GM18870 (cell line): ENCODE results near the gene RGS13.
"Not testable (repeated sequence)": the region's sequence is repeated elsewhere in the genome, so short reads cannot be mapped to it uniquely, and the experiment has no call there.

Experiments used
- ATAC-seq: cut with Tn5 transposase; IDR thresholded peaks from one replicate; pipeline ENCODE4 v1.9.1; 2021; ENCODE audit warnings: moderate library complexity; ENCODE audit not compliant: unreplicated experiment

RGS13 gene

DNA sequence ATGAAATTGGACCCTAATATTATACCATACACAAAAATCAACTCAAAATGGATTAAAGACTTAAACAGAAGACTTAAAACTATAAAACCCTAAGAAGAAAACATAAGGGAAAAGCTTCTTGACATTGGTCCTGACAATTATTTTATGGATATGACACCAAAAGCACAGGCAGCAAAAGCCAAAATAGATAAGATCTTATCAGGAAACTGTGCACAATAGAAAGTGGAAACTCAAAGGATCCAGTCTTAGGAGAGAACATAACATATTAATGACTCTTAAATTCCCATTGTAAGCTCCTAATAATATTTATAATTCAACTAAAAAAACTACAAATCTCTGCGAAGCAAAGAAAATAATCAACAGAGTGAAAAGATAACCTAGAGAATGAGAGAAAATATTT is 39.8 kb downstream of the RGS13 start:
- ATAC-seq: no peak

DNA sequence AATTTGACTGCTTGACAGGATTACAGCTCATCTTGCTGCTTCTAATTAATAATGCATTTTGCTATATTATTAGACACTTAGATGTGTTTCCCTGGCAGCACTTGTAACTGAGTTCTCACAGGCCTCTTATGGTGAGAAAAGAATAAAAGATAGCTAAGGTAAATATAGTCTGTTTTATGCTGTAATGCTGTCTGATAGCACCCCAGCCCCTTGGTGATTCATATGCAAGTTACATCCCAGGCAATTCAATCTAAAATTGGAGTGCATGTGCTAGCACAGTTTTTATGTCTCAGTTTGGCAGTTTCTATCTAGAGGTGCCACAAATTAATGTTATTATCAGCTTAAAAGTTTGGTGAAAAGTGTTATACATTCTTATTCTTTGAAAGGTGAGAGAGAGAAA is 42.2 kb downstream of the RGS13 start:
- ATAC-seq: no peak

DNA sequence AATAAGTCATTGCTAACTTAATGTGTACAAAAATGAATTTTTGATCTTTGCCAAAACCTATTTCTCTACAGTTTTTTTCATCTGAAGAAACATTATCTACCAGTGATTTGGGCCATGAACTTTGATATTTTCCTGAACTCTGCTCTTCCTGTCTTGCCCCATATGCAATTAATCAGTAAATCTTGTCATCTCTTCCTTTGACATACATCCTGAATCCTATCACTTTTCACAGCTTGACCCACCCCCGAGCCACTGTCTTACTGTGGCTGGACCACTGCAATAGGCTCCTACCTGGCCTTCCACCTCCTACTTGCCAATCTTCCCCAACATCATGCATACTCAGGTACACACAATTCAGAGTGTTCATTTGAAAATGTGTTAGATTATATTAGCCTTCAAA is 46.4 kb downstream of the RGS13 start:
- ATAC-seq: no peak

DNA sequence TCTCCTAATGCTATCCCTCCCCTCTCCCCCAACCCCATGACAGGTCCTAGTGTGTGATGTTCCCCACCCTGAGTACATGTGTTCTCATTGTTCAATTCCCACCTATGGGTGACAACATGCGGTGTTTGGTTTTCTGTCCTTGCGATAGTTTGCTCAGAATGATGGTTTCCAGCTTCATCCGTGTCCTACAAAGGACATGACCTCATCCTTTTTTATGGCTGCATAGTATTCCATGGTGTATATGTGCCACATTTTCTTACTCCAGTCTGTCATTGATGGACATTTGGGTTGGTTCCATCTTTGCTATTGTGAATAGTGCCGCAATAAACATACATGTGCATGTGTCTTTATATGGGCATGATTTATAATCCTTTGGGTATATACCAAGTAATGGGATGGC is 47.1 kb downstream of the RGS13 start:
- not testable (repeated sequence) for ATAC-seq

DNA sequence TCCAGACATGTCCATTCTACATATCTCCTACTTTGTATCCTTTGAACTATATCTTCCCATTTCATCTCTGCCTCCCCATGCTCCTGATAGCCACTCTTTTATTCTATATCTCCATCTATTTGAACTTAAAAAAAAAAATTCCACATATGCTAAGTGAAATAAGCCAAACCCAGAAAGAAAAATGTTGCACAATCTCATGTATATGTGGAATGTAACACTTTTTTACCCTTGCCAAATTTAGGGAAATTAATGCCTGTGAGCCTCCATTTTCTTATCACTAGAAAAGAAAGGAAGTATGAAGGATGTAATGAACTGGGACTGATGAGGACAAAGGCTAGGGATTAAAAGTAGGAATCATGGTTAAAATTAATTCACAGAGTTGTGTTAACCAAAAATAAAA is 53.5 kb downstream of the RGS13 start:
- ATAC-seq: no peak

DNA sequence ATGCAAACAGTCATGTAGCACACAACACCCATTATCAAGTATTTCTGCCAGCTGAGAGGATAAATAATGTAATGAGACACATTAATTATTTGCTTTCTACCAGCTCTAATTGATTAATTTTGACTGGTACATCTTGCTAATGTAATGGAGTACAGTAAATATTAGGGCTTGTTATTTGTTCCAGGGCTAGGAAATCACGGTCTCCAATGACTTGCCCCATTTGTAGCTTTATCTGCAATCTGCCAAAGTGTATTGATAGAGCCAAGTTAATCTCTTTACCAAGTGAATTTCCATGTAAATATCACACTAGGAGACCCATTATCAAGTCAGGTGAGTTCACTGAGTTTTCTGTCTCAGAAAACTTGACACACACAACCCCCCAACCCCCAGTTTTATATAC is 55.1 kb downstream of the RGS13 start:
- ATAC-seq: no peak

DNA sequence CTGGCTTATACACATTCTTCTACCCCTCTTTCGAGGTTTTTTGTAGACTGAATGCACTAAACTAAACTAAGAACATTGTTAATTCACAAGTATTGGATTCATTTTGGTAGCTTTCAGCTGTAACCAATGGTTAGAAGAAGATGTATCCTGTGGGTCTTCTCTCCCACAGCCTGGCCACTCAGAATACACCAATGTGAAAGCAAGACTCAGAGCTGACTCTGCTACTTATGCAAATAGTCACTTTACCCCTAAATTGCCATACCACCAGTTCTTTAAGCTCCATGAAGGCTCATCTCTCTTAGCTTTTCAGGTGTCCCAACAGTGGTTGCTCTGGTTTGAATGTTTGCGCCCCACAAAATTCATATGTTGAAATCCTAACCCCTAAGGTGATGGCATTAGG is 60.1 kb downstream of the RGS13 start:
- ATAC-seq: no peak

DNA sequence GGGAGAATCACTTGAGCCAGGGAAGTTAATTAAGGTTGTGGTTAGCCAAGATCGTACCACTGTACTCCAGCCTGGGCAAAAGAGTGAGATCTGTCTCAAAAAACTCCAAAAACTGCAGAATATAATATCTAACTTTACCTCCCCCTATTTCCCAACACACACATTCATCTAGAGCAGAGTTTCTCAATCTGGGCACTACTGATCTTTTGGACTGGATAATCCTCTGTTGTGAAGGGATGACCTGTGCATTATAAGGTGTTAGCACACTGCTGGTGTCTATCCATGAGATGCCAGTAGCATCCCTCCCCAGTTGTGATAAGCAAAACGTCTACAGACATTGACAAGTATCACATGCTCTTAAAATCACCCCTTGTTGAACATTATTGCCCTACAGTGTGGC is 61.8 kb downstream of the RGS13 start:
- no peak for ATAC-seq

DNA sequence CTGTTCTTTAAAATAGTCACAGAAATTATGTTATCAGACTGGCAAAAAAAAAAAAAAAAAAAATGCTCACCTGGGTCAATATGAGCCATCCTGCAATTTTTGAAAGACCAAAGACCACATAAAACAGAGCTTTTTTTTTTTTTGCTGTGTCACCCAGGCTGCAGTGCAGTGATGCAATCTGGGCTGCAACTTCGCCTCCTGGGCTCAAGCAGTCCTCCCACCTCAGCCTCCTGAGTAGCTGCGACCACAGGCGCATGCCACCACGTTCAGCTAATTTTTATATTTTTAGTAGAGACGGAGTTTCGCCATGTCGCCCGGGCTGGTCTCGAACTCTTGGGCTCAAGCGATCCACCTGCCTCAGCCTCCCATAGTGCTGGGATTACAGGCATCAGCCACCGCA is 62.8 kb downstream of the RGS13 start:
- no peak for ATAC-seq

DNA sequence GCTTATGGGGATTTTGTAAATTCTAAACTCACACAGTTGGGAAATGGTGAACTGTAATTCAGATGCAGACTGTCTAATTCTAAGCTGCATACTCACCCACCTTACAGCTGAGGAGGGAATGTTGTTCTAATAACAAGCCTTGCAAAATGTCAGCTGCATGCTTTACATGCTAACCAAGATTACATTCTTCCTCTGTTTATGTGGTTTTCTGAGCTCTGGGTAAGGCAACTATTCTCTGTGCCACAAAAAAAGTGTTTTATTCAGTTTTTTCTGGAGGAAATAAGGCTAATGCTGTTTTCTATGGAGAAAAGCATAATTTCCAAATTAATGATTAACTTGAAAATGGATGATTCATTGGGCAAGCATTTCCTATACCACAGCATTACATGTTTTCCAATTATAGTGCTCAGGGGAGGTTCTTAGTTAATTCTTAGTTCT is 64.9 kb downstream of the RGS13 start:
- no peak for ATAC-seq

DNA sequence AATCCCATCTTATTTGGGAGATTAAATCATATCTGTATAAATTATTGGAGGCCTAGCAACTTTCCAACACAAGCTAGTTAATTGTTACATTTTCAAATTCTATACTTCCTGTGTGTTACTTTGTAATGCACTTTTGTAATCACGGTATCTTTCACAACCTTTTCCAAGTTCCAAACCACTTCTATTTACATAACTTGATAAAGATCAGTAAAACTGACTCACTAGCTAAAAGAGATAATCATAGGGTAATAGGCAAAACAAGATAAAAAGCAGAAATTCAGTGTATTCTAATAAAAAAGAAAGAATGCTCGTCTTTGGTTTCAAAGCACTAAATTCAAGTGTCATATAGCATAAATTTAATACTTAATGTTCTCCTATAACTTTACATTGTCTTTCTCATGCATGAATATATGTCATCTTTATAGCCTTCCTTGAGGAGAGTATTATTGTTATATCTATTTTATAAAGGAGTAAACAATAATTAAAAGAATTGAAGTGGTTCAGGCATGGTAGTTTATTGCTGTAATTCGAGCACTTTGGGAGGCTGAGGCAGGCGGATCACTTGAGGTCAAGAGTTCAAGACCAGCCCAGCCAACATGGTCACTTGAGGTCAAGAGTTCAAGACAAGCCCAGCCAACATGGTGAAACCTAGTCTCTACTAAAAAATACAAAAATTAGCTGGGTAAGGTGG is 66.4 kb downstream of the RGS13 start:
- no peak for ATAC-seq

DNA sequence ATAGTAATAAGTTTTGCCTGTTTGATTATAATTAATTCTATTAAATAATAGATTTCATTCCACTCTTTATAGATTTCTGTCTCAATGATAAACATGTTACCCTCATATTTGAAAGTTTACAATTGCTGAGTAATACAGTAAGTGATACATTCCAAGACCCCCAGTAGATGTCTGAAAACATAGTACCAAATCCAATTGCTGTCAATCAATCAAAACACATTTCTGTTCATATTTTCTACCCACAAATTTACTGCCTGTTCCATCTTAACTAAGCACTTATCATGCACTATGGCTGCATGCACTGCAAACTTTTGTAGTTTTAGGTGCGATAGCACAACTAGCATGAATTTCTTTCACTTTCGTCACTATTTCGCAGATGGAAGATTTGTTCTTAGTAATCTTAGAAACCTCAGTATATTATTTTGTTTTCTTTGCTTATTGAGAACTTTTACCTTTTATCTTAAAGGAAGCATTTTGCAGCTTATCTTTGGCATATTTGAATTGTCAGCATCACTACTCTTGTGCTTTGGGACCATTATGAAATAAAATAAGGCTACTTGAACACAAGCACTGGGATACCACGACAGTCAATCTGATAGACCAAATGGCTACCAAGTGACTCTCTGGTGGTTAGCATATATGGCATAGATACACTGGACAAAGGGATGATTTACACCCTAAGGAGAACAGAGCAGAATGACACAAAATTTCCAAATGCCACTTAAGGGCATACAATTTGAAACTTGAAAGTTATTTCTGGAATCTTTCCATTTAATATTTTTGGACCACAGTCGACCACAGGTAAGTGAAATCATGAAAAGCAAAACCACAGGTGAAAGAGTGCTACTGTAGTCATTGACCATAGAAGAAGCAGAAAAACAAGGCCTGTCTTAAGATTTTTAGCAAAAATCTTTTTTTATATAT is 67.6 kb downstream of the RGS13 start:
- ATAC-seq: peak; percentile 83

DNA sequence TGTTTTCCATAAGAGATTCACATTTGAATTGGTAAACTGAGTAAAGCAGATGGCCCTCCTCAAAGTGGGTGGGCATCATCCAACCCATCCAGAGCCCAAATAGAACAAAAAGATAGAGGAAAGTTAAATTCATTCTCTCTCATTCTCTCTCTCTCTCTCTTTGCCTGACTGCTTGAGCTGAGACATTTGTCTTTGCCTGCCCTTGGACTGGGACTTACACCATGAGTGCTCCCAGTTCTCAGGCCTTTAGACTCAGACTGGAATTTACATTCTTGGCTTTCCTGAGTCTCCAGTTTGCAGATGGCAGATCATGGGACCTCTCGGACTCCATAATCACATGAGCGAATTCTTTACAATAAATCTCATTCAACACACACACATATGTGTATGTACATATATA is 69.6 kb downstream of the RGS13 start:
- ATAC-seq: no peak

DNA sequence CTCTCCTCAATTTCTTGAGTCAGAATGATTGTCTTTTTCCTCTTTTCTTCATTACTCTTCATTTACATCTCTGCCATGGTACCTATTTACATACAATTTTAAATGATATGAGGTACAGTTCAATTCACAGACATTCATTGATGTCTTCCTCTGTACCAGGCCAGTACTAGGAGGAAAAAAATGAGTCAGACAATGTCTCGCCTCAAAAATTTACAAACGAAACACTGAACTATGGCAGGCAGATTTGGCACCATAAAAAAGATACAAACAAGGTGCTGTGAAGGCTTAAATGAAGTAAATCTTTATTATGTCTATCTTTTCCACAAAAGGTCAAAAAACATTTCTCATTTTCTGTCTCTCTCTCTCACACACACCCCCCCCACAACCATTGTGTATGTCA is 71.0 kb downstream of the RGS13 start:
- ATAC-seq: no peak

DNA sequence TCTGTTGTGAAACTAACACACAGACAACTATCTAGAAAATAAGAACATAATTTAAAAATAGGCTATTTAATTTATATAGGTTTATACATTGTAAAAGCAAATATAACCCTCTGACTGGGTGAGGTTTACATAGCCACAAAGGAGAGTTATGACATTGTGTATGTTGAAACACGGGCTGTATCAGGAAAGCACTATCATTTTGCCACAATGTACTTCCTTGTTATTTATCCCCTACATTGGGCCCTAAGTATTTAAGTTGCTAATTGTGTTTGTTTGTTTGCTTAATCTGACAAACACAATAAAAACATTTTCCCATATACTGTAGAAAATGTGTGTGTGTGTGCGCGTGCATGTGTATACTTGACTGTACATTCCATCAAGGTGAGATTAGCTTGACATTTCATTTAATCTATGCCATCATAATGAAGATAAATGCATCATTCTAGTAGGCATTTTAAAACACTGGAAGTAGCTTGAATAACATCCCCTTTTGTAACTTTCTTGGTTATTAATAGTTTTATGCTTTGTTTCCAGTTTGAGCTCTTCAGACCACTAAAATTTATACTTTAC is 72.1 kb downstream of the RGS13 start:
- no peak for ATAC-seq

DNA sequence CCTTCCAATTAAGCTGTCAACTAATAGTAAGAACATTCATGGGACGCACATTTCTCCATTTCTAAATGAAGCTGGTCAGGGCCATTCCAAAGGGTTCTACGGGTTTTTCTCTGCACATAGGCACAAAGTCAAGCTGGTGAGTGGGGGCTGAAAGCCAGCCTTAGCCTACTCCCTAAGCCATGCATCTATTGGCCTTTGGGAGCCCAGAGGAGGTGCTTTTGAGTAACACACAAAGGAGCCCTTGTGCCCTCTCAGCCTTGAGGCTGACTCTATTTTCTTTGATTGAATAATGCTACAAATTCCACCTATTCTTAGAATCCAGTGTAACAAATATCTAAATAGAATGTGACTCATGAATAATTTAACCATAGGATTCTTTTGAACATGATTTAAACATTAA is 73.6 kb downstream of the RGS13 start:
- no peak for ATAC-seq
